Measurements from ENCODE around the gene ZNF45.
A peak's percentile ranks its signal among the peaks of the same experiment; 100 is the strongest.
"Not testable (repeated sequence)": the region's sequence is repeated elsewhere in the genome, so short reads cannot be mapped to it uniquely, and the experiment has no call there.

Gene ZNF45

GRCh38 chr19:43883864-43884263 lies 51.2 kb downstream of the ZNF45 start, which contains the start of gene ZNF404:
Gene ZNF404, minus strand, starts transcription at chr19:43883964.
- H3K36me3 ChIP-seq (ENCODE audit: control insufficient read depth in 2 of 2, insufficient read depth in 2 of 2, low read length in 2 of 2) = no peaks in the 10 kb centered on the region
- H3K27me3 ChIP-seq (ENCODE audit: control insufficient read depth in 2 of 2, insufficient read depth in 2 of 2, low read length in 2 of 2) = no peaks in the 10 kb centered on the region
- no peak within 1 kb of the TSS for H3K4me3 ChIP-seq (ENCODE audit: low read length in 2 of 2)
- no peaks in the 10 kb centered on the region for H3K4me1 ChIP-seq (ENCODE audit: control insufficient read depth in 2 of 2, insufficient read depth in 2 of 2, low read length in 2 of 2)
- no peak within 1 kb of the TSS for H3K9ac ChIP-seq (ENCODE audit: low read depth in 1 of 2, low read length in 2 of 2)
- peaks cover 17 to 23% of the 10 kb centered on the region in 2 donors for H3K9me3 ChIP-seq (ENCODE audit: control insufficient read depth in 2 of 2, low read length in 2 of 2)
- no peak within 1 kb of the TSS for H3K27ac ChIP-seq (ENCODE audit: low read depth in 2 of 2, low read length in 2 of 2)

GRCh38 chr19:43880483-43880882 lies 54.6 kb downstream of the ZNF45 start:
- H3K27me3 ChIP-seq (ENCODE audit: control insufficient read depth in 2 of 2, insufficient read depth in 2 of 2, low read length in 2 of 2) = no peaks in the 10 kb centered on the region
- no peak overlapping the region for H3K9ac ChIP-seq (ENCODE audit: low read depth in 1 of 2, low read length in 2 of 2)
- no peak overlapping the region for H3K27ac ChIP-seq (ENCODE audit: low read depth in 2 of 2, low read length in 2 of 2)
- H3K4me3 ChIP-seq (ENCODE audit: low read length in 2 of 2) = no peak overlapping the region
- no peaks in the 10 kb centered on the region for H3K36me3 ChIP-seq (ENCODE audit: control insufficient read depth in 2 of 2, insufficient read depth in 2 of 2, low read length in 2 of 2)
- no peaks in the 10 kb centered on the region for H3K4me1 ChIP-seq (ENCODE audit: control insufficient read depth in 2 of 2, insufficient read depth in 2 of 2, low read length in 2 of 2)
- peaks cover 24 to 28% of the 10 kb centered on the region in 2 donors for H3K9me3 ChIP-seq (ENCODE audit: control insufficient read depth in 2 of 2, low read length in 2 of 2)

DNA sequence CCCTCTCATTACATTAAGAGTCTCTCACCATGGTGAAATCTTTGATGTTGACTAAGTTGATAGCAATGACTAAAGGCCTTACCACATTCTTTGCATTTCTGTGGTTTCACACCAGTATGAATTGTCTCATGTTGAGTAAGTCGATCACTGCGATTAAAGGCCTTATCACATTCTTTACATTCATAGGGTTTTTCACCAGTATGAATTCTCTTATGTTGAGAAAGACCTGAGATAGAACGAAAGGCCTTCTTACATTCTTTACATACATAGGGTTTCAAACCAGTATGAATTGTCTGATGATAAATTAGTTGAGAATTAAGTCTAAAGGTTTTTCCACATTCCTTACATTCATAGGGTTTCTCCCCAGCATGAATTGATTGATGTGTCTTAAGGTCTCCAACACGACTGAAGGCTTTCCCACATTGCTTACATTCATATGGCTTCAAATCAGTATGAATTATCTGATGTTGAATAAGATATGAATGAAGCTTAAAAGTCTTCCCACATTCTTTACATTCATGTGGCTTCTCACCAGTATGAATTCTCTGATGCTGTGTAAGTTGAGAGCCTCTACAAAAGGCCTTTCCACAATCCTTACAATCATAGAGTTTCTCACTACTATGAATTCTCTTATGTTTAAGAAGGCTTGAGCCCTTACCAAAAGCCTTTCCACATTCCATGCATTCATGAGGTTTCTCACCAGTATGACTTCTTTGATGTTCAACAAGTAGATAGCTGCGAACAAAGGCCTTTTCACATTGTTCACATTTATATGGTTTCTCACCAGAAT lies 62.3 kb downstream of the ZNF45 start:
- Histone ChIP-seq H3K9ac (ENCODE audit: low read depth in 1 of 2, low read length in 2 of 2) (no peak overlapping the region), H3K4me3 (ENCODE audit: low read length in 2 of 2) (peak overlapping the region in 1 of 2 donors; percentile 7), H3K36me3 (ENCODE audit: control insufficient read depth in 2 of 2, insufficient read depth in 2 of 2, low read length in 2 of 2) (no peaks in the 10 kb centered on the region), H3K9me3 (ENCODE audit: control insufficient read depth in 2 of 2, low read length in 2 of 2) (peaks cover 34 to 45% of the 10 kb centered on the region in 2 donors), H3K4me1 (ENCODE audit: control insufficient read depth in 2 of 2, insufficient read depth in 2 of 2, low read length in 2 of 2) (no peaks in the 10 kb centered on the region), H3K27ac (ENCODE audit: low read depth in 2 of 2, low read length in 2 of 2) (no peak overlapping the region), H3K27me3 (ENCODE audit: control insufficient read depth in 2 of 2, insufficient read depth in 2 of 2, low read length in 2 of 2) (no peaks in the 10 kb centered on the region)

DNA sequence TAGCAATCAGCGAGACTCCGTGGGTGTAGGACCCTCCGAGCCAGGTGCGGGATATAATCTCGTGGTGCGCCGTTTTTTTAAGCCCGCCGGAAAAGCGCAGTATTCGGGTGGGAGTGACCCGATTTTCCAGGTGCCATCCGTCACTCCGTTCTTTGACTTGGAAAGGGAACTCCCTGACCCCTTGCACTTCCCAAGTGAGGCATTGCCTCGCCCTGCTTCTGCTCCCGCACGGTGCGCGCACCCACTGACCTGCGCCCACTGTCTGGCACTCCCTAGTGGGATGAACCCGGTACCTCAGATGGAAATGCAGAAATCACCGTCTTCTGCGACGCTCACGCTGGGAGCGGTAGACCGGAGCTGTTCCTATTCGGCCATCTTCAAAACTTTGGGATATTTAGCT lies 68.2 kb downstream of the ZNF45 start:
- not testable (repeated sequence) for H3K4me1 ChIP-seq (ENCODE audit: control insufficient read depth in 2 of 2, insufficient read depth in 2 of 2, low read length in 2 of 2); H3K36me3 ChIP-seq (ENCODE audit: control insufficient read depth in 2 of 2, insufficient read depth in 2 of 2, low read length in 2 of 2); H3K27me3 ChIP-seq (ENCODE audit: control insufficient read depth in 2 of 2, insufficient read depth in 2 of 2, low read length in 2 of 2); H3K9ac ChIP-seq (ENCODE audit: low read depth in 1 of 2, low read length in 2 of 2); H3K4me3 ChIP-seq (ENCODE audit: low read length in 2 of 2); H3K27ac ChIP-seq (ENCODE audit: low read depth in 2 of 2, low read length in 2 of 2)
- peaks cover 11 to 19% of the 10 kb centered on the region in 2 donors for H3K9me3 ChIP-seq (ENCODE audit: control insufficient read depth in 2 of 2, low read length in 2 of 2)
